ENCODE data around the gene RPP25L. TPM values are rescaled to one million over a fixed set of nuclear protein-coding genes. Genes with fewer than 3 reads are reported as not detected.

The RPP25L gene
- total and polyA plus RNA-seq, 10 of the 15 experiments (the other 5 are each of a cell fraction or from before 2014, with no cell fraction given), result 7.7 to 30.2 (median 16.8) TPM

GRCh38 chr9:34590381-34591247 is 21.3 kb downstream of the RPP25L start:
- TF ChIP-seq SMAD1 (IDR thresholded peaks at IDR 0.05; ENCODE audit: low read depth, partially characterized antibody) (no peak), CREB1 (IDR thresholded peaks at IDR 0.05; ENCODE audit: low read depth) (no peak), E2F8 (IDR thresholded peaks at IDR 0.05; ENCODE audit: low read depth, partially characterized antibody) (no peak), NR2F1 (conservative IDR thresholded peaks at IDR 0.05) (0 out of 2 replicates have a peak, but pooled peaks have one; percentile 17), NBN (IDR thresholded peaks at IDR 0.05) (no peak), CTCF (IDR thresholded peaks at IDR 0.05 in 2 of 3, conservative IDR thresholded peaks at IDR 0.05 in 1 of 3; ENCODE audit: control insufficient read depth in 2 of 3, extremely low read depth in 1 of 3, insufficient read depth in 1 of 3, low read depth in 3 of 3, low read length in 3 of 3) (no peak), TAF1 (IDR thresholded peaks at IDR 0.05; ENCODE audit: borderline replicate concordance, low read depth, low read length) (no peak), BCLAF1 (IDR thresholded peaks at IDR 0.05) (no peak), NKRF (conservative IDR thresholded peaks at IDR 0.05) (no peak)
- Histone ChIP-seq H3K36me3 (ENCODE audit: control insufficient read depth in 2 of 2, insufficient read depth in 2 of 2, low read length in 1 of 2) (no peaks in the 10 kb centered on the region), H3K27me3 (replicated peaks in 1 of 2; ENCODE audit: control insufficient read depth in 2 of 2, insufficient read depth in 2 of 2, low read length in 1 of 2) (peaks cover 31 to 55% of the 10 kb centered on the region in 2 experiments), H3K4me2 (ENCODE audit: control insufficient read depth, insufficient read depth) (no peak overlapping the region; the same call in 1 of the 2 replicates), H3K4me1 (ENCODE audit: control insufficient read depth, insufficient read depth, low read length) (peaks cover 2% of the 10 kb centered on the region; the same call in 1 of the 2 replicates), H3K27ac (ENCODE audit: control insufficient read depth, insufficient read depth) (no peak overlapping the region), H3K9ac (ENCODE audit: control insufficient read depth, insufficient read depth, low read length) (no peak overlapping the region), H3K4me3 (no peak overlapping the region), H2AFZ (ENCODE audit: control insufficient read depth, low read depth, low read length) (no peak overlapping the region), H4K20me1 (ENCODE audit: control insufficient read depth, insufficient read depth) (peaks cover 14% of the 10 kb centered on the region), H3K79me2 (ENCODE audit: control insufficient read depth, insufficient read depth, low read length) (no peaks in the 10 kb centered on the region), H3K9me3 (replicated peaks; ENCODE audit: control insufficient read depth, insufficient read depth, low read length) (no peaks in the 10 kb centered on the region)
- ATAC-seq (0 out of 3 replicates have a peak, but pooled peaks have one; percentile 5), FAIRE-seq (no peak), DNase-seq (ENCODE audit: low read depth, low spot score) (no peak)
- intact Hi-C loops (cut with micrococcal nuclease; ENCODE audit: unreplicated experiment) (loop anchor here (1.0 kb wide), 2 partner anchors 42 to 153 kb away; no protein-coding TSS in a partner anchor), in situ Hi-C loops (cut with MboI) (loop anchor here (5.0 kb wide), 1 partner anchor 52 kb away; no protein-coding TSS in a partner anchor)
- ChIA-PET RAD21 (ENCODE audit: unreplicated experiment) (interaction anchor here (1.4 kb wide), 1 partner anchor 187 kb away, joined by 7 read pairs; no protein-coding TSS in a partner anchor), SMC1A (ENCODE audit: uncharacterized antibody, unreplicated experiment) (interaction anchor here (1.0 to 1.3 kb wide), 3 partner anchors 43 to 260 kb away, joined by 3 to 4 read pairs (median 3); no protein-coding TSS in a partner anchor), CTCF (interaction anchor here (0.9 to 3.1 kb wide), 8 partner anchors 13 to 201 kb away, joined by 3 to 32 read pairs (median 4); partner anchors contain the start of gene RPP25L), POLR2A (no interaction called here)
- 10% methylated on average over 40 of the region's 40 CpGs for WGBS (ENCODE audit: insufficient coverage, insufficient replicate concordance, low lambda C conversion rate, missing lambda C conversion rate)
- BruUV-seq (replicated peaks), result no TSS peak

All from GM12878 (cell line).